NCI-H510A (cell line): ENCODE results near the gene PAX5.

Source experiments
- DNase-seq: peaks from one replicate; lab custom pipeline; 2025; lab: John Stamatoyannopoulos, UW

PAX5 gene

DNA sequence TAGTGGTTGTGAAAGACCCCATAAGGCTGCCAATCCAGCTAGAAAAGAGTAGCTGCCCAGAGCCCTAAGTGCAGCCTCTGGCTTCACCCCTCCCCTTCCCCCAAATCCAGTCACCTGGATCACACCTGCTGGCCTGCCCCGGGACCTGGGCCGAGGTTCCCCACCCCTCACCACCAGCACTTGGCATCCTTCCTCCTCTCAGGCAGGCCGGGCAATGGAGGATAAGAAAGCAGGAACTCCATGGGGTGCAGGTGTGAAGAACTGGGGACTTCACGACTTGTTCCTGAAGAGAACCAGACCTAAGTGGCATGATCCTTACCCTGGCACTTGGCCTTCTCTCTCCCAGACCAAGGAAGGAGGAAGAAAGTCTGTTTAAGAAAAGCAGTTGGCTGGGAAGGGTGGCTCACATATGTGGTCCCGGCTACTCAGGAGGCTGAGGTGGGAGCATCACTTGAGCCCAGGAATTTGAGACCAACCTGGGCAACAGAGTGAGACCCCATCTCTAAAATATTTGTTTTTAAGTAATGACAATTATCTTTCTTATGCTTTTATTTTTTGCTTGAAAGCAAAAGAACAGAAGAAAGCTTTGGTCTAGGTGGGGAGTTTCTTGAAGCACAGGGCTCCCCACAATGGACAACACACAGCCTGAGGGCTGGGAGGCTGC is 131.1 kb downstream of the PAX5 start:
- no peak for DNase-seq

DNA sequence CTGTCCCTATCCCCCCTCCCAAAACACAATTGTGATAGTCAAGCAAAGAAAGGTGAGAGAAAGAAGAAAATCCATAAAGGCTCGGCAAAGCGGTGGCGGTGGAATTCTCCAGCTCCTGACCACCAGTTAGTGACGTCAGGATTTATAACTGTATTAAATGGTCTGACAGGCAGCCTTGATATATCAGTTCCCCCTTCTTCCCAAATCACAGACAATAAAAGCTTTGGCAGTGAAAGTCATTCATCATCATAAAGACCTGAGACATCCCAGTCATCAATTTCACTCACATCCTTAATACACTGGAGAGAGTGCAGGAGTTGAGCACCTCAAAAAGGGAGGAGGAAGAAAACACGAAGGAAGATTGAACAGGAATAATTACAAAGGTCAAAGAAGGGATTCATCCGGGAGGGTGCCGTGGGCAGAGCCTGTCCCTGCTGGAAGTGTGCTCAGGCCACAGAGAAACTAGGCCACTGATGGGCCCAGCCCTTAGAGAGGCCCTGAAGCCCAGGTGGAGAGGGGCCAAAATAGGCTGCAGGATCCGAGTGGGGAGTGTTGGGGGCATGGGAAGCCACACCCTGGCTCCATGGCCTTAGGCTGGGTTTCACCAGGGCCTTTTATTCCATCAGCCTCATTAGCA is 131.9 kb downstream of the PAX5 start:
- DNase-seq: no peak

DNA sequence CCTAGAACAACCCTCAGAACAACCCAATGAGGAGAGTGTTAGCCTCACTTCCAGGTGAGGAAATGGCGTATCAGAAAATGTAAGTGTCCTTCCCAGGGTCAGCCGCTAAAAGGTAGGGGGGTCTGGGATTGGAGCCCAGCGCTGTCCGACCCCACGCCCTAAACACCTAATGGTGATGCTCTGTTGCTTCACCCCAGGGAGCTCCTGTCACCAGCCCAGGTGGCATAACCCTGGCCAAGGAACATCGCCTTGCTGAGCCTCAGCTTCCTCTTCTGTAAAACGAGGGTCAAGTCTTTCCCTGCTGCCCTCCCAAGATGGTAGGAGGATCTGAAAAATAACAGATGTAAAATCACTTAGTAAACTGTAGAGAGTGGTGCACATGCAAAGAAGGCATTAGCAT is 132.5 kb downstream of the PAX5 start:
- no peak for DNase-seq

DNA sequence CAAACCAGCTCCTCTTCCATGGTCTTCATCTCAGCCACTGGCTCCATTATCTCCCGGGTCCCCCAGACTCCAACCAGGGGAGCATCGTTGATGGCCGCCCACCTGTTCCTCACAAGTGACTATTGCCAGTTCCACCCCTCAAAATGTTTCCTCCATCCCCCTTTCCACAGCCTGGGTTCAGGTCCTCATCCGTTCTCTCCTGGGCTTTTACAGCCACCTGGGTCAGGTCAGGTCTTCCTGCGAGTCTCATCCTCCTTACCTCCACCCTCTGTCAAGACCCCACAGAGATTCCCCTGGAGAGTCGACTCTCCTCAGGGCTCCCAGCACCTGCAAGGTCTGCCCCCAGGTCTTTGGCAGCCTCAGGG is 133.2 kb downstream of the PAX5 start:
- no peak for DNase-seq

DNA sequence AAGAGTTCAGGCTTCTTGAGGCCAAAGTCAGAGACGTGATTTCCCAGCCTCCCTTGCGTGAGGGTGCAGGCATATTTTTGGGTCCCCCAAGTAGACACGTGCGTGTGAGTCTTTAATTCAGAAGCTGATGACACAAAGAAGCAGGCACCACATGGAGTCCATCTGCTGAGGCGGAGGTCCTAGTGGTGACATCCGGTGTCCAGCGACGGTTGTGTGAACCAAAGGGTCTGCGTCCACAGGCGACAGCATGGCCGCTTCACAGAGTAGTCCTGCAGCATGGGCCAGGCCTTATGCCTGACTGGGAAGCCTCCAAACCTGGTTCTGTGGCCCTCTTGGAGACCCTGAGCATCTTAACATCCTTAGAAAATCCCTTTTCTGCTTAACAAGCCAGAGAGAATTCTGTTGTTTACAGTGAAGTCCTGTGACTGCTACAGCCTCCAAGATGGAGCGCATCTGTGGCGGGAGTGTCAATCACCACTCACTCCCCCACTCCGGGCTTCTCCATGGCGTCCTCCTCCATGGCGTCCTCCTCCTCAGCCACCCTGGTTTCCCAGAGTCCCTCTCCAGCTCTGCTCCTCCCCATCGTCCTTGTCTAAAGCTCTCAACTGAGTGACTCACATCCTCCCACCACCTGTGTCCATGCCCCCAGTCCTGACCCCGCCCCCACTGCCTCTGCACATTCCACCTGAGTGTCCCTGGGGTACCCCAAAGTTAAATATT is 133.8 kb downstream of the PAX5 start:
- no peak for DNase-seq

DNA sequence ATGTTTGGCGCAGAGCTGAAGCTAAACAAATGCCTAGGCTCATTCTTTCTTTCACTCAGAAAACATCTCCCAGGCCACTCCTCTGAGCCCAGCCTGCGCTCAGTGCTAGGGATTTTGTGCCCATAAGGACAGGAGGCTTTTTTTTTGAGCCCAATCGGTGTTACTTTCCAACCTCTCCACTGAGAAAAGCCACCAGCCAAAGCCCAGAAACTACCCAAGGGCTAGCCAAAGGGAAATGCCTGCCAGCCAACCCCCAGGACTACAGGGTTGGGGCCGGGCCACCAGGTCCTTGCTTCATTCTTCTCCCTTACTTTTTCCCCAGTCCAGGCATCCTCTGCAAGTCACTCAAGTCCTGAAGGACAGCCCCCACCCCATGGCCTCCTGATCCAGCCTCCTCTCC is 134.7 kb downstream of the PAX5 start:
- no peak for DNase-seq

DNA sequence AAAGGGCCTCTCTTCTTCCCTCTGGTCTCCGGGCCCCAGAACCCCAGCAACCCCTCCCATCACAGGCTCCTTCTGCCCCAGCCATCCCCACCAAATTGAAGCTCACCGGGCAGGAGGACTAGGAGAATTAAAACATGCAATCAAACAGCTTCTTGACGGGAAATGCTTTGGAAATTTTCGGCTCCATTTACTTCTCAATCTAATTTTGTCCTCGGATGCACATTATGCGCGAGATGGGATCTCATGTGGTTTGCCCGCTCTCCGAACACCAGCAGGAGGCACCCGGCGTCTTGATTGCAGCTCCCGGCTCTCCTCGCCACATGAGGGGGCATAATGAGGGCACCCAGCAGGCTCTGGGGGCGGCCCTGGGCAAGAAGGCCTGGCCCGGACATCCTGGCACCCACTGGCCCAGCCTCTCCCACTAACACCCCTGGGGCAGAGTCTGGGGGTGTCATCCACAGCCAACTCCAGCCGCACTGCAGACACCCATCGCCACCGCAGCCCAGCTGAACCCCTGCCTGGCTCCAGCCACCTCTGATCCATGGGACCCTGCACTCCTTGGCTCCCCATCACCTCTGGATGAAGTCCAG is 135.5 kb downstream of the PAX5 start:
- DNase-seq: no peak

DNA sequence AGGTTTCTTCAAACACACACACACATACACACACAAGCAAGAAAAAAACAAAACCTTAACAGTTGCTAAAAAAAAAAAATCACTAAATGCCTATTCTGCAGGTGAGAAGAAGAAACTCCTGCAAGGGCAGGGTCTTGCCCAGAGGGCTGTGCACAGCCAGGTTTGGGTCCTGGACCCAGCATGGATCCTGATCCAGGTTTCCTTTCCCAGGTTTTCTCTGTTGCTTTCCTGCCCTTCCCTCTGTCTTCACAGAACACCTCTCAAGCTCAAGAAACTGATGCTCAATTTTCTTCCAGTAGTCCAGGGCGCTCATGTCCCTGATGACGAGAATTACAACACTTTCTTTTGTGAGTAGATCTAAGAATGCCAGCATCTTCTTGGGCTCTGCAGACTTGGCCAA is 136.6 kb downstream of the PAX5 start:
- DNase-seq: no peak

DNA sequence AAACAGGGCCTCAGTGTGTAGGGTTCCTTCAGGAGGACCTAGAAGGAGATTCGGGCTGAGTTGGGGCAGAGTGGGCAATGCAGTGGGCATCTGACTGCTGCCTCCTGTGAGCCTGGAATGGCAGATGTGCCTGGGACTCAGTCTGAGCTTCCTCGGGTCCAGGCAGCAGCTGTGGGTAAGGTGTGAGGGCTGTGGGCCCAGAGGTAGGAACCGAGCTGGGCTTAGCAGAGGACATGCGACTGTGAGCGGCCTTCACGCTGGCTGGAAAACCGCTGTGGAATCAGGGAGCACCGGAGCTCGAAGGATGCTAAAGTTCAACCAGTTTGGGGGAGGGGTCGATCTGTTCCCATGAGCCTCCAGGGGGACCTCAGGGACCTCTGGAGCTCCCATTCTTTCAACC is 137.0 kb downstream of the PAX5 start:
- no peak for DNase-seq

DNA sequence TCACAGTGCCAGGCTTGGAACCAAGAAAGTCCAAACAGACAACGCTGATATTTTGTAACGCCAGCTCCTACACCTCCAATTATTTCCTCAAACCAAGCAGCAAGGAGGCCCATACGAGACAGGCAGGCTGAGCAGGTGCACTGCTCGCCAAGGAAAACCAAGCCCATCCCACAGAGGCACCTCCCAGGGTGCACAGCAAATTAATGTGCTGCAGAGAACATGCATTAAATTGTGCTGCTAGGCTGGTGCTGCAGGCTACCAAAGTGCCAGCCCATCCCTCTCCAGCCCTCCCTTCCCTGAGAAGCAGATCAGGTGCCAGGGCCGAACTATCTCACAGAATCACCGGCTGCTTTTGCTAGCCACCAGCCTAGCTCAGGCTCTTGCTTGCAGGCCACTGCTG is 137.8 kb downstream of the PAX5 start:
- no peak for DNase-seq

DNA sequence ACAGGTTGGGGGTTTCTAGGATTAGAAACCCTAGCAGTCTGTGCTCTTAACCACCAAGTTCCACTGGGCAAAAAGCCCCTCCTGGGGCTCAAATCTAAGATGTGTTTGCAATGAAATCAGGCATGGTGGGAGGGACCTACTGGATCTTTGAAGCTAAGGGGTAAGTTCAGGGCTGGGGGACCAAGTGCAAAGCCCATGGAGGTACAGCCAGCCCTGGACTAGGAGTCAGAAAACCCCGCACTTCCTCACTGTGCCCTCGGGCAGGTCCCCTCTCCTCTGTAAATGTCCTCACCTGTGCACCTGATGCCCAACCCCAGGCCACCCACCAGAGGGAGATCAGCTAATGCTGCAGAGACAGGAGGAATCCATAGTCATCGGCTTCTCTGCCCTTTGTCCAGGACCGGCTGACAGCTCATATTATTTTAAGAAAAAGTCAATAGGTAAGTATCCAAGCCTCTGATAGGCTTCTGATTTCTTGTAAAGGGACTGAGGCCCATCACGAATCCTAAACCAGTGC is 138.3 kb downstream of the PAX5 start:
- no peak for DNase-seq

DNA sequence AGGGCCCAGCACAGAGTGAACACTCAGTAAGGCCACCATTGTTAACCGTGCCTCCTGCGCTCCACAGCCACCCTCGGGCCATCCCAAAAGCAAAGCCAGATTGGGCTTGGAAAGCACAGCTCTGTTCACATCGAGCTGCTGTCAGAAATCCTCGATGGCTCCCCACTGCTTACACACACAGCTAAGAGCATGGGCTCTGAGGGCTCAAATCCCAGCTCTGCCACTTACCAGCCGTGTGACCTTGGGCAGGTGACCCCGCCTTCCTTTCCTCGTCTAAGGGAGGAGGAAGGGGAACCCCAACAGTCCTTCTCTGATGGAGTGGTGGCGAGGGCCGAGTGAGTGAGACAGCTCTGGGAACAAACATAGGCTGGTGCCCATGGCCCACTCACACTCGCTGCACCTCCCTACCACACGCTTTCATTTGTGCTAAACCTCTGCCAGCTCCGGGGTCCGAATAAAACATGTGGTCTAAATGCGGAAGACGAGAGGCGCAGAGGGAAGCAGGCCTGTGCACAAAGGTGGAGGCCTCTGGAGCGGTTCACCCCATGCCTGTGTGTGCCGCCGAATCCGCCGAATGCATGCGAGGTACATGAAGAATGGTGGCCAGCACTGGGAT is 139.3 kb downstream of the PAX5 start:
- DNase-seq: no peak

DNA sequence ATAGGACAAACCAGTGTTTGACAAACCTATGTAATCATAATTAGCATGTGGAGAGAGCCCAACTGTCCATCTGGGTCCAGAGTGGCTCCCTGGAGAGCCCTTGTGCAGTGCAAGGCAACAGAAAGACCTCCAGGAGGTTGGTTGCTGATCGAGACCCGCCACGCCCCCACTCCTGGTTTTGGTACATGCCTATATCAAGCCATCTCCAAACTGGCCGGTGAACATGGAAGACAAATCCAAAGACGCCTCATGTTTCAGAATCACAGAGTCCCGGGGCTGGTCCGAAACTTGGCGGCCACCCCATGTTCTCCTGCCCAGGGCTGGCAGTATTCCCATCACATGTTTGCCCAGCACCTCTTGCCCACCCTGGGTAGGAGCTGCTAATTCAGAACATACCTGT is 140.2 kb downstream of the PAX5 start:
- DNase-seq: no peak

DNA sequence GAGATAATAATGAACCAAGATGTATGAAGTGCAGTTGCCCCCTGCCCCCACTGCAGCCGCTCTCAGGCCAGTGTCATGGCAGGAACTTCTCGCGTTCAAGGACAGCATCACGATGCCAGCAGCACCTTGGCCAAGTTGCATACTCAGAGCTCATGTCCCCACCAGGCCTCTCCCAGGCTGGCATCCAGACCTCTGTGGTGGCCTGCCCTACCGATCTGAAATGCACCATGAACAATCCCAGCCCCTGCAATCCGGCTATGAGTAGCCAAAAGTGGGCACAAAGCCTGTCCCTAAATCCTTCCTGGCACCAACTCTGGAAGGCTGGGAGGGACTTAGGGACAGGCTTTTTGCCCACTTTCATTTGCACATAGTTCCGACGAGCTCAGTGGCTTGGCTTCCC is 140.9 kb downstream of the PAX5 start:
- no peak for DNase-seq

DNA sequence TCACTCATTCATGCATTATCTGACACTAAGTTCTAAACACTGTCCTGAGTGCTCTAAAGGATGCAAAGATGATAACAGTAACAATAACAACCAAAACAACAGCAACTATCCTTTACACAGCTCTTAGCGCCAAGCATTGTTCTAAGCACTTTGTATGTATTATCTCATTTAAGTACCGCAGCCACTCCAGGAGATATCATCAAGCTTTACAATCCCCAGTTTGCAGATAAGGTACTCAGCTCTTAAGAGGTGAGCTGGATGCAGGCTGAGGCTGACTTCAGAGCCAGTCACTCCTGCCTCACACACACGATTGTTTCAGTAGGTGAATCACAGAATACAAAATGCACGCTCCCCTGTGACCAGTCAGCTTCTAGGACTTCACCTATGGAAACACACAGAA is 141.8 kb downstream of the PAX5 start:
- no peak for DNase-seq

DNA sequence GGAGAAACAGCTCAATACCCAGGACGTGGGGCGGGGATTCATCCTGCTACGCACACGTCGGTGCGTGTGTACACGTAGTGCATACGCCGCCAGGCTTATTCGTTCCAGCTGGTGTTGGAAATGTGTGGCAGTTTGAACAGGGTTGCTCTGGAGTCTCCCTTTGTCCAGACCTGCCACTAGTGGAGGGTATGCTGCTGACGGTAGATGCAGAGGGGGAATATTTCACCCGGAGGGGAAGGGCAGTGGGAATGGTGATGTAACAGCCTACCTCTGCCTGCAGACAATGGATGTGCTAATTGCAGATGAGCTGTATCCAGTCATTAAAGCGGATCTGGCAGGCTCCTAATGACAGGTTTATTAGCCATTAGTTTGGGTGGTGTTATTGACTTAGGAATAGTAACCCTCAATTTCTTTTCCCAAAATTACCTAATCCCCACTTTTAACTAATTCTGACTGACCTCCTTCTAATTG is 142.7 kb downstream of the PAX5 start:
- no peak for DNase-seq

DNA sequence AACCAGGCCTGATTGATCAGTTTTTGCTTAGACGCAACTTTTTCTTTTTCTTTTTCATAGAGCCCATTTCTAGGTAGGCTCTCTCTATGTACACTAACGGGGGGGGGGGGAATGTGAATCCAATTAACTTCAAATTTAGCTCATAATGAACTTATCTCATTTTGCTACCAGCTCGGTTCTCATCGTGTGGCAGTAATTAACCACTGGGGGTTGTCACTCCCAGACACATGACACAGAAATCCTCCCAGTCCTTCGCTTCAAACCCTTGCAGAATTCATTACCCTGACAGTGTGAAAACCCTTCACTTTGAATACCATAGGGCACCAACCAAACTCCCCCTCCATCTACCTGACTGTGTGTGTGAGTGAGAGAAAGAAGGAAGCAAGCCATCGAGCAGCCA is 144.2 kb downstream of the PAX5 start:
- no peak for DNase-seq

DNA sequence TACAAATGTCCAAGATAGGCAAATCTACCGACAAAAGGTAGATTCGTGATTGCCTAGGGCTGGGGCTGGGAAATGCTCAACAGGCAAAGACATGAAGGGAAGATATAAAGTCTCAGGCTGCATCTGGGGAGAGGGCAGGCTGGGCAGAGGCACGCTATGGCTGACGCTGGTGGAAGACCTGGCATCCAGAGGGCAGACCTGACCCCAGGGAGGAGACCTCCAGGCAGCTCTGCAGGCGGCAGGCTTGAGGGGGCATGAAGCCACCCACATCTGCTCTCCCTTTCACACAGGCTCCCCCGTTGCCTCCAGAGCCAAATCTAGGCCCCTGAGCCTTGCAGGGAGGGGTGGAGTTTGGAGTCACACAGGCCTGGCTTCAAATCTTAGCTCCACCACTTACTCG is 145.5 kb downstream of the PAX5 start:
- no peak for DNase-seq

DNA sequence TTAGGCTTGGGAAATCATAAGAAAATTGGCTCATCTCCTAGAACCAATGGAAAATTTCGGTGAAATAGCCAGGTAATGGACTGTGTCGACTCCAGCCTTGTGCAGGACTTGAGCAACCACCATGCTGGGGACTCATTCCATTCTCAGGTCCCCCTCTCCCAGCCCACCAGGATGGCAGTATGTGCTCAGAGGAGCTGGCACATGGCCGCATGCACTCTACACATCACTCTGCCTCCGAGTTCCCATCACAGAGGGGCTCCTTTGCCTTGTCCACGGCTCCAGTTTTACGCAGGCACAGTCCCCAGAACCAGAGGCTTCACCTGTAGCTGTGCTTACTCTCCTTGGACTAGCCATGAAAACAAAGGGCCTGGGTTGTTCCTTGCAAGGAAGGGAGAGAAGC is 149.3 kb downstream of the PAX5 start:
- DNase-seq: no peak

DNA sequence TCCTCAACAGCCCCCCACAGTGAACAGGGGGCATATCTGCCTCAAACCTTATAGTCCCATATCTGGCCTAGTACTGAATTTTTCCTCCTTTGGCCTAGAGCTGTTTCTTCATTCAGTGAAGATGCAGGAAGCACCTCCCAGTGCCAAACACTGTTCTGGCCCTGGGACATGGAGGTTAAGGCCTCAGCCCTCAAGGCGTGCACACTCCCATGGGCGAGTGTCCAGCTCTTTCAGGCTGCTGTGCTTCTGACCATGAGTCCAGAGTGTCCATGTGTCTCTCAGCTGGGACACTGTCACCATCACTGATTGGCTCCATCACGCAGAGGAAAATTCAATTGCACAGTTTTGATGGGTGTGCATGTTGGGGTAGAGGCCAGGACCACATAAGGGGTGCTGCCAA is 151.5 kb downstream of the PAX5 start:
- DNase-seq: no peak

DNA sequence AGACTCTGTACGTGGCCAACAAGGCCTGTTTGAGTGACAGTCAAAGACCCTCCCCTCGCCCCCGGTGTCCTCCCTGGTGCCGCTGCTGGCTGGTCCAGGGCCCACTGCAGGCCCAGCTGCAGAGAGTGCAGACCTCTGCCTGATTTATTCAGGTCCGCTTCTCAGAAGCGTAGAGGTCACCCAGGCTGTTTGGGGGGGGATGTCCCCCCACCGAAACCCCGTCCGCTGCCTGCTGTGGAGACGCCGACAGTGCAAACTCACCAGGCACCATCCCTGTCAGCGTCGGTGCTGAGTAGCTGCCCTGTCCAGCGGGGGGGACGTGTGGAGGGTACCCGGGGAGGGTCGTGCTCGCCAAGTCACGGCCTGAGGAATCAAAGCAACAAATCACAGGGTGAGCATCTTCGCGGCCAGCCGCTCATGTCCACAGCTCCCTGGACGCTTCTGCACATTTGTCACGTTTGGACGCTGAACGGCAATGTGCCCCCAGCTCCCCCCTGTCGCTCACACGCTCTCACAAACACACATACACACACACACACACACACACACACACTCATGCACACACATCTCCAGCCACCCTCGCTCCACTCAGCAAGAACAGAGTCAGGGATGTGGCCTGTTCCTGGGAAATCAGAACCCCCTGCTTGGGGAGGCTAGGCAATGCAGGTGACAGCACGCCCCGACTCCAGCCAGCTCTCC is 152.2 kb downstream of the PAX5 start:
- no peak for DNase-seq

DNA sequence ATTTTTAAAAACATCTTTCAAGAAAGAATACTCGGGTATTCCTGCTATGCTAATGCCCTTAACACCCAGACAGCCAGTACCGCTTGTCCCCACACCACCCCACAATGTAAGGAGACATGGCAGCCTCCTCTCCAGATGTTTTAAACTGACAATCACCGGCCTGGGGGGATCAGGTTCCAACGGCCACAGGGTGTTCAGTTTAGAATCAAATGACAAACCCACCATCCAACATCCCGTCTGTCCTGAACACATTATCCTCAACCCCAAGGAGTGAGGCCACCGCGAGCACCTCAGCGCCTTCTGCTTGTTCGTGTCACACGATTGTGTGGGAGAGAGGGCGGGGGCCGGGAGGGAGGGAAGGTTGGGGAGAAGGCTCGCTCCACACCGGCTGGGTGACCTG is 152.8 kb downstream of the PAX5 start:
- DNase-seq: no peak
